ENCODE data around the gene NIPSNAP2.

DNA sequence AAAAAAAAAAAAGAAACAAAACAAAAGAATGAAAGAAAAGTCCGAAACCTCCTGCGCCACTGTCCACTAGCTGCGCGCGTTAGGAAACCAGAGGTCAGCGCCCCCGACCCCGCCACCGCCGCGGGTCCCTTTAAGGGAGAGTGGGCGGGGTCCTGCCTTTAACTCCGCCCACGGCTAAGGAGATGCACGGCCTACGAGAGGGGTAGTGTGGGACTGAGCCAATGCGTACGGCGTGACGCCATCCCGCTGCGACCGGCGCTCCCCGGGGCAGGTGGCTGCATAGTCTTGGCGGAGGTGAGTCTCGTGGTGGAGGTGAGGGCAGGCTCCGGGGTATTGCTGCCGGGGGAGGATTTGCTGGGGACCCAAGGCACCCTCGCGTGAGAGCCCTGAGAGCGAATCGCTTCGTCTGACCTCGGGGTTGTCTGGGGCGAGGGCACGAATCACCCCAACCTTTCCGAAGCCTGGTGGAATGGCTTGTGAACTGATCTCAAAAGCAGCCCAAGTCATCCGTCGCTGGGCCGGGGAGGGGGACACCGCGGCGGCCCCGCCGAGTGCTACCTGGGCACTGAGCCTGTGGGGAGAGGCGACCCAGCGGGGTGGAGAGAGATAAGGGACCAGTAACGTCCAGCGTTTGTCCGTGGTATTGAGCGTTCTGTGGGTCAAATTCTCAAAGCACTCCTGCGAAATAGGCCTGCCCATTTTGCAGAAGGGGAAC is 12.6 kb upstream of the NIPSNAP2 start, which contains the start of gene MRPS17:
- TF ChIP-seq, protein P1, sequence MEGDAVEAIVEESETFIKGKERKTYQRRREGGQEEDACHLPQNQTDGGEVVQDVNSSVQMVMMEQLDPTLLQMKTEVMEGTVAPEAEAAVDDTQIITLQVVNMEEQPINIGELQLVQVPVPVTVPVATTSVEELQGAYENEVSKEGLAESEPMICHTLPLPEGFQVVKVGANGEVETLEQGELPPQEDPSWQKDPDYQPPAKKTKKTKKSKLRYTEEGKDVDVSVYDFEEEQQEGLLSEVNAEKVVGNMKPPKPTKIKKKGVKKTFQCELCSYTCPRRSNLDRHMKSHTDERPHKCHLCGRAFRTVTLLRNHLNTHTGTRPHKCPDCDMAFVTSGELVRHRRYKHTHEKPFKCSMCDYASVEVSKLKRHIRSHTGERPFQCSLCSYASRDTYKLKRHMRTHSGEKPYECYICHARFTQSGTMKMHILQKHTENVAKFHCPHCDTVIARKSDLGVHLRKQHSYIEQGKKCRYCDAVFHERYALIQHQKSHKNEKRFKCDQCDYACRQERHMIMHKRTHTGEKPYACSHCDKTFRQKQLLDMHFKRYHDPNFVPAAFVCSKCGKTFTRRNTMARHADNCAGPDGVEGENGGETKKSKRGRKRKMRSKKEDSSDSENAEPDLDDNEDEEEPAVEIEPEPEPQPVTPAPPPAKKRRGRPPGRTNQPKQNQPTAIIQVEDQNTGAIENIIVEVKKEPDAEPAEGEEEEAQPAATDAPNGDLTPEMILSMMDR (IDR thresholded peaks at IDR 0.05) = peak in 3 of 6 experiments; percentile 3 to 45 (median 30)
- TF ChIP-seq POLR2AphosphoS5 (IDR thresholded peaks at IDR 0.05) (peak; percentile 77 to 94), EP300 (IDR thresholded peaks at IDR 0.05) (no peak)

All from upper lobe of left lung (tissue), 4 donors.